HEK293 (cell line): Measurements from ENCODE around the gene MCM10.

Experiments used
- ZBTB17 ChIP-seq: fragments of 450-650 bp; formaldehyde crosslinking; IDR thresholded peaks from 2 replicates; pipeline ENCODE4 v1.5.1; 2016; ENCODE audit warnings: missing biosample characterization, missing genetic modification characterization
- ZNF174 ChIP-seq: fragments of 450-650 bp; formaldehyde crosslinking; IDR thresholded peaks from 2 replicates; pipeline ENCODE4 v1.5.0; 2017; ENCODE audit warnings: missing biosample characterization, mild to moderate bottlenecking, missing genetic modification characterization
- ZNF776 ChIP-seq: fragments of 450-650 bp; formaldehyde crosslinking; IDR thresholded peaks from 2 replicates; pipeline ENCODE4 v1.5.0; 2017; ENCODE audit warnings: missing biosample characterization, missing genetic modification characterization, borderline replicate concordance
- TF ChIP-seq, protein P1 (sequence below): fragments of 450-650 bp; formaldehyde crosslinking; IDR thresholded peaks from 2 replicates; pipeline ENCODE4 v1.5.1; 2016; ENCODE audit warnings: missing biosample characterization, missing genetic modification characterization

DNA sequence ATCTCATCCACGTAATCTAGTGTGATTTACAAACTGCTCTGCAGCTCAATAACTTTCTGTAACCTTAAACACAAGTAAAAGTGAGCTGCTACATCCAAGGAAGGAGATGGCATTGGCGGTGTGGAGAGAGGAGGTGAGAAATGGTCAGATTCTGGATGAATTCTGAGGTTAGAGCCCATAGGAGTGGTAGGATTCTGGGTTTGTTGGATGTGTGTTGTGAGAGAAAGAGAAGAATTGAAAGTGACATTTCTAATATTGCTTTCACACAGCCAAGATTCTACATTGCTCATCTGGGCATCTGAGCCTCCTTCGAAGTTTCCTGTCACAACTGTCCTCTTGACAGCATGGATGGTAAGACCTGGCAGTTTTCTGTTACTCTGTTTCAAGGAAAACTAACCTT is 2.5 kb downstream of the MCM10 start:
- TF ChIP-seq ZBTB17 (tag by site-specific recombination) (no peak), ZNF776 (tag by site-specific recombination) (no peak), ZNF174 (tag by site-specific recombination) (no peak)
- TF ChIP-seq, protein P1, sequence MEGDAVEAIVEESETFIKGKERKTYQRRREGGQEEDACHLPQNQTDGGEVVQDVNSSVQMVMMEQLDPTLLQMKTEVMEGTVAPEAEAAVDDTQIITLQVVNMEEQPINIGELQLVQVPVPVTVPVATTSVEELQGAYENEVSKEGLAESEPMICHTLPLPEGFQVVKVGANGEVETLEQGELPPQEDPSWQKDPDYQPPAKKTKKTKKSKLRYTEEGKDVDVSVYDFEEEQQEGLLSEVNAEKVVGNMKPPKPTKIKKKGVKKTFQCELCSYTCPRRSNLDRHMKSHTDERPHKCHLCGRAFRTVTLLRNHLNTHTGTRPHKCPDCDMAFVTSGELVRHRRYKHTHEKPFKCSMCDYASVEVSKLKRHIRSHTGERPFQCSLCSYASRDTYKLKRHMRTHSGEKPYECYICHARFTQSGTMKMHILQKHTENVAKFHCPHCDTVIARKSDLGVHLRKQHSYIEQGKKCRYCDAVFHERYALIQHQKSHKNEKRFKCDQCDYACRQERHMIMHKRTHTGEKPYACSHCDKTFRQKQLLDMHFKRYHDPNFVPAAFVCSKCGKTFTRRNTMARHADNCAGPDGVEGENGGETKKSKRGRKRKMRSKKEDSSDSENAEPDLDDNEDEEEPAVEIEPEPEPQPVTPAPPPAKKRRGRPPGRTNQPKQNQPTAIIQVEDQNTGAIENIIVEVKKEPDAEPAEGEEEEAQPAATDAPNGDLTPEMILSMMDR (tag by site-specific recombination), result no peak
